Activated CD4-positive, alpha-beta T cell treated with anti-CD3 and anti-CD28 coated beads, Interleukin-2, amount 50 U/mL, for 48 hours (primary cell): Measurements from ENCODE around the gene PRR5.
"Not testable (repeated sequence)": the region's sequence is repeated elsewhere in the genome, so short reads cannot be mapped to it uniquely, and the experiment has no call there.

Source experiments
- DNase-seq, 2 experiments: peaks; one replicate each; pipeline ENCODE4 v3.0.0-alpha.2; 2020

The PRR5 gene

GRCh38 chr22:44701824-44702478 is at the start of gene PRR5:
PRR5 (plus strand) TSS chr22:44702204; CDS start chr22:44702475, 271 bp downstream.
- peak; percentile 73 to 80 for DNase-seq

- DNase-seq, result not testable (repeated sequence)
These were observed 49.1 kb upstream of the PRR5 start for GRCh38 chr22:44652866-44653265.

GRCh38 chr22:44658311-44658953 is 43.6 kb upstream of the PRR5 start:
- DNase-seq, result no peak

- no peak for DNase-seq
These were observed 42.9 kb upstream of the PRR5 start for GRCh38 chr22:44659140-44659539.

- no peak for DNase-seq
These were observed 41.8 kb upstream of the PRR5 start for GRCh38 chr22:44660051-44660830.

- DNase-seq, result no peak
These were observed 40.9 kb upstream of the PRR5 start for GRCh38 chr22:44661070-44661469.

- DNase-seq, result no peak
These were observed 40.1 kb upstream of the PRR5 start for GRCh38 chr22:44661659-44662569.

GRCh38 chr22:44663256-44663999 is 38.6 kb upstream of the PRR5 start:
- no peak for DNase-seq

- DNase-seq, result peak; percentile 52 to 57
These were observed 37.9 kb upstream of the PRR5 start for GRCh38 chr22:44664149-44664548.

GRCh38 chr22:44665115-44665514 is 36.9 kb upstream of the PRR5 start:
- DNase-seq, result no peak

- no peak for DNase-seq
These were observed 35.8 kb upstream of the PRR5 start for GRCh38 chr22:44666207-44666585.

GRCh38 chr22:44667276-44667675 is 34.7 kb upstream of the PRR5 start:
- no peak for DNase-seq

GRCh38 chr22:44667829-44668189 is 34.2 kb upstream of the PRR5 start:
- DNase-seq, result peak; percentile 61 to 68

GRCh38 chr22:44668190-44668885 is 33.7 kb upstream of the PRR5 start:
- peak in 1 of 2 experiments; percentile 31 for DNase-seq

- DNase-seq, result no peak
These were observed 33.0 kb upstream of the PRR5 start for GRCh38 chr22:44668886-44669521.

- DNase-seq, result no peak
These were observed 32.4 kb upstream of the PRR5 start for GRCh38 chr22:44669561-44669976.

- DNase-seq, result no peak
These were observed 31.6 kb upstream of the PRR5 start for GRCh38 chr22:44670220-44670988.

- no peak for DNase-seq
These were observed 30.3 kb upstream of the PRR5 start for GRCh38 chr22:44671742-44672141.

- no peak for DNase-seq
These were observed 29.4 kb upstream of the PRR5 start for GRCh38 chr22:44672632-44673031.

- no peak for DNase-seq
These were observed 28.6 kb upstream of the PRR5 start for GRCh38 chr22:44673406-44673805.
